K562 (cell line): ENCODE measurements around the gene COX5A. TPM values are rescaled to one million over a fixed set of nuclear protein-coding genes. Genes with fewer than 3 reads are reported as not detected.

Experiments
- CEBPZ ChIP-seq: fragments of 150-350 bp; IDR thresholded peaks from 2 replicates; pipeline ENCODE4 v1.6.1; 2014; ENCODE audit warnings: low read depth, mild to moderate bottlenecking, low read length, borderline replicate concordance
- ELF2 ChIP-seq: fragments of 250-450 bp; sonication (Bioruptor Pico); IDR thresholded peaks from 2 replicates; pipeline ENCODE4 v1.5.0; 2021; ENCODE audit warnings: mild to moderate bottlenecking
- FOXA3 ChIP-seq, 2 experiments: fragments of 450-650 bp in 1 of 2; sonication (generic) in 1 of 2; formaldehyde crosslinking; IDR thresholded peaks in 1 of 2; conservative IDR thresholded peaks in 1 of 2; 2 replicates each; pipeline versions ENCODE4 v1.4.0 to v1.8.0; 2020 to 2022; ENCODE audit warnings: mild to moderate bottlenecking in 2 of 2, missing genetic modification reagents in 1 of 2
- MLX ChIP-seq, 2 experiments: fragments of 450-650 bp in 1 of 2; sonication (generic) in 1 of 2; formaldehyde crosslinking; conservative IDR thresholded peaks; 2 replicates each; pipeline versions ENCODE4 v1.4.0 to v1.8.1; 2020 to 2022; ENCODE audit warnings: mild to moderate bottlenecking in 1 of 2, missing genetic modification reagents in 1 of 2
- SNRNP70 ChIP-seq: fragments of 200-400 bp; formaldehyde crosslinking; optimal IDR thresholded peaks from 2 replicates; pipeline ENCODE3; 2017; ENCODE audit warnings: low read depth, low read length
- SRSF3 ChIP-seq: fragments of 200-400 bp; formaldehyde crosslinking; IDR thresholded peaks from 2 replicates; pipeline ENCODE4 v1.6.1; 2016; ENCODE audit warnings: mild to moderate bottlenecking, low read length, moderate library complexity; ENCODE audit not compliant: insufficient read depth
- SRSF7 ChIP-seq: fragments of 200-400 bp; formaldehyde crosslinking; optimal IDR thresholded peaks from 2 replicates; pipeline ENCODE3; 2017; ENCODE audit warnings: mild to moderate bottlenecking, low read depth, low read length
- TBL1XR1 ChIP-seq, 2 experiments: IDR thresholded peaks; 2 replicates each; pipeline ENCODE4 v1.6.1; 2012; ENCODE audit warnings: improper control_type of control experiment in 2 of 2, low read length in 2 of 2, mild to moderate bottlenecking in 1 of 2
- THRA ChIP-seq: fragments of 450-650 bp; IDR thresholded peaks from 2 replicates; pipeline ENCODE4 v1.6.1; 2017; ENCODE audit warnings: mild to moderate bottlenecking, moderate library complexity
- XRCC3 ChIP-seq: fragments of 450-650 bp; IDR thresholded peaks from 2 replicates; pipeline ENCODE4 v1.6.1; 2017; ENCODE audit warnings: mild to moderate bottlenecking, moderate library complexity
- ZNF24 ChIP-seq: fragments of 450-650 bp; IDR thresholded peaks from 2 replicates; pipeline ENCODE4 v1.6.1; 2016
- ZNF449 ChIP-seq: fragments of 250-450 bp; sonication (Bioruptor Pico); IDR thresholded peaks from 2 replicates; pipeline ENCODE4 v1.8.0; 2022; ENCODE audit warnings: moderate library complexity, mild to moderate bottlenecking, inconsistent platforms
- ZNF507 ChIP-seq: conservative IDR thresholded peaks from 2 replicates; pipeline ENCODE4 v1.6.1; 2017; ENCODE audit warnings: missing genetic modification characterization, missing compliant biosample characterization
- ZNF592 ChIP-seq: fragments of 450-650 bp; IDR thresholded peaks from 2 replicates; pipeline ENCODE4 v1.6.1; 2017; ENCODE audit warnings: antibody characterized with exemption, mild to moderate bottlenecking
- polyA plus RNA-seq, 8 experiments: library from polyadenylated mRNA; depleted of rRNA in 4 of 8; stranded (reverse) in 5 of 8; unstranded in 3 of 8; fragments of >200 nt; fragmentation: Nextera tagmentation in 2 of 8; fragmentation: Illumina TruSeq in 1 of 8; extraction: Ambion mirVana in 2 of 8; extraction: Trizol in 1 of 8; gene quantifications; 2 replicates each; pipeline versions ENCODE4 v1.2.1 to v1.2.3, GENCODE V29; 2011 to 2014; ENCODE audit warnings: inconsistent platforms in 1 of 8, missing spikeins in 1 of 8
- total RNA-seq, 7 experiments: library from RNA; depleted of rRNA in 6 of 7; stranded (reverse); fragments of >200 nt in 6 of 7; fragmentation: Illumina TruSeq in 2 of 7; extraction: Trizol in 2 of 7; gene quantifications; 2 replicates each; pipeline versions ENCODE4 v1.2.1 to v1.2.3, GENCODE V29; 2011 to 2021; ENCODE audit warnings: low replicate concordance in 1 of 7

Gene COX5A
- total and polyA plus RNA-seq, 9 of the 15 experiments (the other 6 are each of a cell fraction or from before 2014, with no cell fraction given): 86.8 to 553 (median 371) TPM

- TF ChIP-seq ZNF592 (peak; percentile 62), MLX (CRISPR knock-in tag; conservative IDR thresholded peaks at IDR 0.05) (no peak), THRA (no peak), XRCC3 (no peak), SRSF7 (no peak), SRSF3 (no peak), ZNF24 (no peak), FOXA3 (CRISPR knock-in tag; conservative IDR thresholded peaks at IDR 0.05 in 1 of 2, IDR thresholded peaks at IDR 0.05 in 1 of 2) (no peak; a peak in 1 of 4 replicates), SNRNP70 (no peak), ELF2 (no peak), ZNF507 (tag) (no peak), TBL1XR1 (IDR thresholded peaks at IDR 0.05; ENCODE audit: low read length in 2 of 2) (peak; percentile 25 to 28; a peak in 2 of 4 replicates), ZNF449 (CRISPR knock-in tag) (no peak), CEBPZ (no peak)
These were observed 47.8 kb downstream of the COX5A start, which contains the start of gene MPI (continued) for GRCh38 chr15:74889883-74890664.
